ENCODE data around the gene TOMM70. TPM values are rescaled to one million over a fixed set of nuclear protein-coding genes. Genes with fewer than 3 reads are reported as not detected.

Gene TOMM70
- total and polyA plus RNA-seq, 8 donors = 8.4 to 26.3 (median 17.9) TPM

GRCh38 chr3:100401674-100402041, 769 bp upstream of the TOMM70 start:
- Histone ChIP-seq H3K4me1 (peaks cover 0 to 32% (median 14%) of the 10 kb centered on the region in 3 donors), H3K4me3 (peak overlapping the region; percentile 84 to 98 (median 94)), H3K27me3 (no peaks in the 10 kb centered on the region), H3K9me3 (no peaks in the 10 kb centered on the region), H3K27ac (peak overlapping the region; percentile 69 to 89 (median 86)), H3K36me3 (no peaks in the 10 kb centered on the region)
- 0 to 1% methylated on average over 23 of the region's 23 CpGs for WGBS, 2 donors
- peak; percentile 5 to 26 (median 18) for ATAC-seq
- FAIRE-seq = no peak
- intact Hi-C loops (cut with DNase I) = no loop called here
- peak; percentile 6 to 64 (median 30) for DNase-seq
- TF ChIP-seq, protein P1, sequence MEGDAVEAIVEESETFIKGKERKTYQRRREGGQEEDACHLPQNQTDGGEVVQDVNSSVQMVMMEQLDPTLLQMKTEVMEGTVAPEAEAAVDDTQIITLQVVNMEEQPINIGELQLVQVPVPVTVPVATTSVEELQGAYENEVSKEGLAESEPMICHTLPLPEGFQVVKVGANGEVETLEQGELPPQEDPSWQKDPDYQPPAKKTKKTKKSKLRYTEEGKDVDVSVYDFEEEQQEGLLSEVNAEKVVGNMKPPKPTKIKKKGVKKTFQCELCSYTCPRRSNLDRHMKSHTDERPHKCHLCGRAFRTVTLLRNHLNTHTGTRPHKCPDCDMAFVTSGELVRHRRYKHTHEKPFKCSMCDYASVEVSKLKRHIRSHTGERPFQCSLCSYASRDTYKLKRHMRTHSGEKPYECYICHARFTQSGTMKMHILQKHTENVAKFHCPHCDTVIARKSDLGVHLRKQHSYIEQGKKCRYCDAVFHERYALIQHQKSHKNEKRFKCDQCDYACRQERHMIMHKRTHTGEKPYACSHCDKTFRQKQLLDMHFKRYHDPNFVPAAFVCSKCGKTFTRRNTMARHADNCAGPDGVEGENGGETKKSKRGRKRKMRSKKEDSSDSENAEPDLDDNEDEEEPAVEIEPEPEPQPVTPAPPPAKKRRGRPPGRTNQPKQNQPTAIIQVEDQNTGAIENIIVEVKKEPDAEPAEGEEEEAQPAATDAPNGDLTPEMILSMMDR (IDR thresholded peaks at IDR 0.05) = no peak

DNA sequence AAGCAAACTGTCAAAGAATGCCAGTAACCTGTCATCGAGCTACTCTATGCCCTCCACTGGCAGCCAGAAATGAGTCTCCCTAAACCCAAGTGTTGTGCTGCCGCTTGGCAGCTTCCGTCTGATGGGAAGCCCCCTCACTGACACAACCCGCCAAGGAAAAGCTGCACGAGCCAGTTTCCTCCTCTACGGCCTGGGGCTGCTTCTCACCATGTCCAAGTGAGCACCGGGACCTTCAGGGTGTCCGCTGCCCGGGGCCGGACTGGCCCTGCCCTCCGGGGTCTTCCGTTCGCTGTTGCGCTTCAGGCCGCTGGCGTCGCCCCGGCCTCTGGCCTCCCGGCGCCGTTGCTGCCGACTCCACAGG, 490 bp downstream of the TOMM70 start:
- Histone ChIP-seq H3K4me1 (peaks cover 0 to 32% (median 14%) of the 10 kb centered on the region in 3 donors), H3K4me3 (peak overlapping the region; percentile 84 to 98 (median 94)), H3K27me3 (no peaks in the 10 kb centered on the region), H3K36me3 (no peaks in the 10 kb centered on the region), H3K27ac (peak overlapping the region; percentile 69 to 89 (median 86)), H3K9me3 (no peaks in the 10 kb centered on the region)
- 0 to 1% methylated on average over 21 to 22 of the region's 22 CpGs for WGBS, 2 donors
- TF ChIP-seq, protein P1 (IDR thresholded peaks at IDR 0.05) = no peak
- peak in 1 of 6 donors; percentile 37 for DNase-seq
- ATAC-seq = peak in 3 of 4 donors; percentile 1 to 2 (median 2)
- intact Hi-C loops (cut with DNase I) = no loop called here
- FAIRE-seq = no peak

GRCh38 chr3:100399341-100400071, 1.4 kb downstream of the TOMM70 start:
- H3K36me3 ChIP-seq = no peaks in the 10 kb centered on the region
- peak overlapping the region; percentile 84 to 98 (median 94) for H3K4me3 ChIP-seq
- FAIRE-seq (no peak), ATAC-seq (no peak), DNase-seq (no peak)
- H3K9me3 ChIP-seq = no peaks in the 10 kb centered on the region
- no peak overlapping the region for H3K27ac ChIP-seq
- no peaks in the 10 kb centered on the region for H3K27me3 ChIP-seq
- TF ChIP-seq, protein P1 (IDR thresholded peaks at IDR 0.05) = no peak
- H3K4me1 ChIP-seq = peaks cover 0 to 32% (median 14%) of the 10 kb centered on the region in 3 donors
- 16 to 19% methylated on average over 9 of the region's 9 CpGs for WGBS, 2 donors
- intact Hi-C loops (cut with DNase I) = no loop called here

GRCh38 chr3:100396967-100397366, 3.9 kb downstream of the TOMM70 start:
- TF ChIP-seq, protein P1 (IDR thresholded peaks at IDR 0.05) = no peak
- FAIRE-seq (no peak), ATAC-seq (no peak), DNase-seq (no peak)
- Histone ChIP-seq H3K27ac (no peak overlapping the region), H3K9me3 (no peaks in the 10 kb centered on the region), H3K4me1 (peaks cover 4 to 35% (median 16%) of the 10 kb centered on the region in 3 donors), H3K27me3 (no peaks in the 10 kb centered on the region), H3K4me3 (no peak overlapping the region), H3K36me3 (no peaks in the 10 kb centered on the region)
- 43 to 44% methylated on average over 2 of the region's 2 CpGs for WGBS, 2 donors
- intact Hi-C loops (cut with DNase I) = no loop called here
